Measurements from ENCODE around the gene ATAD5. TPM values are rescaled to one million over a fixed set of nuclear protein-coding genes. Genes with fewer than 3 reads are reported as not detected.

ATAD5 gene
- polyA plus RNA-seq, 1 donor (not counting 4 experiments of a cell fraction or from before 2014, with no cell fraction given) = 2.2 TPM

DNA sequence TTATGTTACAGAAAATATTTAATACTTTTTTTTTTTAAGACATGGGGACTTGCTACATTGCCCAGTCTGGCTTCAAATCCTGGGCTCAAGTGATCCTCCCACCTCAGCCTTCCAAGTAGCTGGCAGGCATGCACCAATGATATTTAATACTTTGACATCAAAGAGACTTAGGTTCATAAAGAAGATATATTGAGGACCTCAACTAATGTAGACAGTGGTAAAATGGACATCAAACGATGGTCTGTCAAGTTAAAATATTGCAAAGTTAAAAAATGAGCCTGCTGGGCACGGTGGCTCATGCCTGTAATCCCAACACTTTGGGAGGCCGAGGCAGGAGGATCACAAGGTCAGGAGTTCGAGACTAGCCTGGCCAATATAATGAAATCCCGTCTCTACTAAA, 65.5 kb downstream of the ATAD5 start:
- Histone ChIP-seq H4K20me1 (ENCODE audit: control insufficient read depth, extremely low read depth, insufficient read depth, low read length) (no peaks in the 10 kb centered on the region), H3K9ac (ENCODE audit: control insufficient read depth, extremely low read depth, insufficient read depth, low read length) (no peak overlapping the region), H3K27me3 (ENCODE audit: control insufficient read depth, extremely low read depth, insufficient read depth, low read length) (no peaks in the 10 kb centered on the region), H2AFZ (ENCODE audit: control insufficient read depth, low read length) (no peak overlapping the region), H3K4me3 (ENCODE audit: control insufficient read depth in 2 of 3, extremely low read depth in 1 of 3, insufficient read depth in 2 of 3, low read depth in 1 of 3, low read length in 3 of 3) (no peak overlapping the region), H3K36me3 (ENCODE audit: control insufficient read depth in 2 of 2, extremely low read depth in 1 of 2, insufficient read depth in 2 of 2, low read length in 2 of 2) (peaks cover 11 to 12% of the 10 kb centered on the region in 2 experiments), H3K4me1 (ENCODE audit: control insufficient read depth, extremely low read depth, insufficient read depth, low read length) (no peaks in the 10 kb centered on the region), H3K9me3 (ENCODE audit: control insufficient read depth, low read depth, low read length) (no peaks in the 10 kb centered on the region), H3K79me2 (ENCODE audit: control insufficient read depth, insufficient read depth, low read length) (peaks cover under 1% of the 10 kb centered on the region), H3K4me2 (ENCODE audit: control insufficient read depth, extremely low read depth, insufficient read depth, low read depth, low read length) (no peak overlapping the region), H3K9me1 (ENCODE audit: control insufficient read depth, extremely low read depth, insufficient read depth, low read length) (no peaks in the 10 kb centered on the region), H3K27ac (ENCODE audit: control insufficient read depth, insufficient read depth, low read length) (no peak overlapping the region)
- no peak for TF ChIP-seq EZH2 (IDR thresholded peaks at IDR 0.05; ENCODE audit: low read length)
- TF ChIP-seq, protein P1, sequence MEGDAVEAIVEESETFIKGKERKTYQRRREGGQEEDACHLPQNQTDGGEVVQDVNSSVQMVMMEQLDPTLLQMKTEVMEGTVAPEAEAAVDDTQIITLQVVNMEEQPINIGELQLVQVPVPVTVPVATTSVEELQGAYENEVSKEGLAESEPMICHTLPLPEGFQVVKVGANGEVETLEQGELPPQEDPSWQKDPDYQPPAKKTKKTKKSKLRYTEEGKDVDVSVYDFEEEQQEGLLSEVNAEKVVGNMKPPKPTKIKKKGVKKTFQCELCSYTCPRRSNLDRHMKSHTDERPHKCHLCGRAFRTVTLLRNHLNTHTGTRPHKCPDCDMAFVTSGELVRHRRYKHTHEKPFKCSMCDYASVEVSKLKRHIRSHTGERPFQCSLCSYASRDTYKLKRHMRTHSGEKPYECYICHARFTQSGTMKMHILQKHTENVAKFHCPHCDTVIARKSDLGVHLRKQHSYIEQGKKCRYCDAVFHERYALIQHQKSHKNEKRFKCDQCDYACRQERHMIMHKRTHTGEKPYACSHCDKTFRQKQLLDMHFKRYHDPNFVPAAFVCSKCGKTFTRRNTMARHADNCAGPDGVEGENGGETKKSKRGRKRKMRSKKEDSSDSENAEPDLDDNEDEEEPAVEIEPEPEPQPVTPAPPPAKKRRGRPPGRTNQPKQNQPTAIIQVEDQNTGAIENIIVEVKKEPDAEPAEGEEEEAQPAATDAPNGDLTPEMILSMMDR (optimal IDR thresholded peaks at IDR 0.05 in 1 of 3, IDR thresholded peaks at IDR 0.05 in 1 of 3, conservative IDR thresholded peaks at IDR 0.05 in 1 of 3; ENCODE audit: extremely low read depth in 1 of 3, insufficient read depth in 2 of 3, low read length in 3 of 3) = no peak
- dilution Hi-C loops (cut with MboI; ENCODE audit: extremely low pct_ligation_motif_present, low sequenced_read_pairs) = no loop called here
- DNase-seq (ENCODE audit: low read depth, low spot score) (no peak), FAIRE-seq (no peak)

DNA sequence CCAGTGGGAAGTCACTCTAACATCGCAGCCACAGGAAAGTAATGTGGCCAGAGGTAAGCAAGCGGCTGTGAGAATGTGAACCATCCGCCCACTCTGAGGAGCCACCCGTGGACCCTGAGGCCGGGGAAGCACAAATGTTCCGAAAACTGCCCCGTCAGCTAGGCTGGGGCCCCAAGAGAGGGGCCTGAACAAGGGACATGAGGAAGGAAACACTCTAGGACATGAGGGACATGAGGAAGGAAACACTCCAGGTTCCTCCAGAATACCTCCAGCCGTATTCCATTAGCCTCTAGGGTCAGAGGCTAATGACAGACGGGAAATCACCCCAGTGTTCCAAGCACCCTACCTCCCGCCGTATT, 74.0 kb downstream of the ATAD5 start:
- Histone ChIP-seq H4K20me1 (ENCODE audit: control insufficient read depth, extremely low read depth, insufficient read depth, low read length) (no peaks in the 10 kb centered on the region), H3K9ac (ENCODE audit: control insufficient read depth, extremely low read depth, insufficient read depth, low read length) (peak overlapping the region; percentile 95), H3K27me3 (ENCODE audit: control insufficient read depth, extremely low read depth, insufficient read depth, low read length) (no peaks in the 10 kb centered on the region), H3K79me2 (ENCODE audit: control insufficient read depth, insufficient read depth, low read length) (peaks cover 23% of the 10 kb centered on the region), H2AFZ (ENCODE audit: control insufficient read depth, low read length) (peak overlapping the region; percentile 99), H3K9me1 (ENCODE audit: control insufficient read depth, extremely low read depth, insufficient read depth, low read length) (peaks cover 2% of the 10 kb centered on the region), H3K4me3 (ENCODE audit: control insufficient read depth in 2 of 3, extremely low read depth in 1 of 3, insufficient read depth in 2 of 3, low read depth in 1 of 3, low read length in 3 of 3) (peak overlapping the region; percentile 56 to 89 (median 74)), H3K27ac (ENCODE audit: control insufficient read depth, insufficient read depth, low read length) (peak overlapping the region; percentile 91), H3K9me3 (ENCODE audit: control insufficient read depth, low read depth, low read length) (no peaks in the 10 kb centered on the region), H3K36me3 (ENCODE audit: control insufficient read depth in 2 of 2, extremely low read depth in 1 of 2, insufficient read depth in 2 of 2, low read length in 2 of 2) (peaks cover 5 to 10% of the 10 kb centered on the region in 2 experiments), H3K4me2 (ENCODE audit: control insufficient read depth, extremely low read depth, insufficient read depth, low read depth, low read length) (peak overlapping the region; percentile 100), H3K4me1 (ENCODE audit: control insufficient read depth, extremely low read depth, insufficient read depth, low read length) (peaks cover 3% of the 10 kb centered on the region)
- dilution Hi-C loops (cut with MboI; ENCODE audit: extremely low pct_ligation_motif_present, low sequenced_read_pairs) = no loop called here
- TF ChIP-seq, protein P1 (optimal IDR thresholded peaks at IDR 0.05 in 1 of 3, IDR thresholded peaks at IDR 0.05 in 1 of 3, conservative IDR thresholded peaks at IDR 0.05 in 1 of 3; ENCODE audit: extremely low read depth in 1 of 3, insufficient read depth in 2 of 3, low read length in 3 of 3) = no peak
- TF ChIP-seq EZH2 (IDR thresholded peaks at IDR 0.05; ENCODE audit: low read length) = no peak
- DNase-seq (ENCODE audit: low read depth, low spot score) = no peak
- FAIRE-seq = no peak
